Esophagus squamous epithelium (tissue), 4 donors: ENCODE results near the gene PDZD4.

Source experiments
- POLR2A ChIP-seq, 4 donors: fragments of 450-650 bp; IDR thresholded peaks; one replicate each; pipeline ENCODE4 v1.6.1; 2017; ENCODE audit warnings: antibody characterized with exemption in 4 of 4, mild to moderate bottlenecking in 4 of 4, moderate library complexity in 3 of 4
- TF ChIP-seq, protein P1 (sequence below), 6 experiments: fragments of 450-650 bp in 4 of 6; fragments of 200-600 bp in 2 of 6; sonication (generic) in 2 of 6; IDR thresholded peaks; one replicate each; pipeline ENCODE4 v1.5.1; 2016 to 2019; ENCODE audit warnings: antibody characterized with exemption in 6 of 6, mild to moderate bottlenecking in 4 of 6, moderate library complexity in 4 of 6

GRCh38 chrX:153803211-153804099 is 26.9 kb downstream of the PDZD4 start:
- TF ChIP-seq, protein P1, sequence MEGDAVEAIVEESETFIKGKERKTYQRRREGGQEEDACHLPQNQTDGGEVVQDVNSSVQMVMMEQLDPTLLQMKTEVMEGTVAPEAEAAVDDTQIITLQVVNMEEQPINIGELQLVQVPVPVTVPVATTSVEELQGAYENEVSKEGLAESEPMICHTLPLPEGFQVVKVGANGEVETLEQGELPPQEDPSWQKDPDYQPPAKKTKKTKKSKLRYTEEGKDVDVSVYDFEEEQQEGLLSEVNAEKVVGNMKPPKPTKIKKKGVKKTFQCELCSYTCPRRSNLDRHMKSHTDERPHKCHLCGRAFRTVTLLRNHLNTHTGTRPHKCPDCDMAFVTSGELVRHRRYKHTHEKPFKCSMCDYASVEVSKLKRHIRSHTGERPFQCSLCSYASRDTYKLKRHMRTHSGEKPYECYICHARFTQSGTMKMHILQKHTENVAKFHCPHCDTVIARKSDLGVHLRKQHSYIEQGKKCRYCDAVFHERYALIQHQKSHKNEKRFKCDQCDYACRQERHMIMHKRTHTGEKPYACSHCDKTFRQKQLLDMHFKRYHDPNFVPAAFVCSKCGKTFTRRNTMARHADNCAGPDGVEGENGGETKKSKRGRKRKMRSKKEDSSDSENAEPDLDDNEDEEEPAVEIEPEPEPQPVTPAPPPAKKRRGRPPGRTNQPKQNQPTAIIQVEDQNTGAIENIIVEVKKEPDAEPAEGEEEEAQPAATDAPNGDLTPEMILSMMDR (IDR thresholded peaks at IDR 0.05): no peak
- no peak for TF ChIP-seq POLR2A (IDR thresholded peaks at IDR 0.05)
